ENCODE results near the gene MEI1.

DNA sequence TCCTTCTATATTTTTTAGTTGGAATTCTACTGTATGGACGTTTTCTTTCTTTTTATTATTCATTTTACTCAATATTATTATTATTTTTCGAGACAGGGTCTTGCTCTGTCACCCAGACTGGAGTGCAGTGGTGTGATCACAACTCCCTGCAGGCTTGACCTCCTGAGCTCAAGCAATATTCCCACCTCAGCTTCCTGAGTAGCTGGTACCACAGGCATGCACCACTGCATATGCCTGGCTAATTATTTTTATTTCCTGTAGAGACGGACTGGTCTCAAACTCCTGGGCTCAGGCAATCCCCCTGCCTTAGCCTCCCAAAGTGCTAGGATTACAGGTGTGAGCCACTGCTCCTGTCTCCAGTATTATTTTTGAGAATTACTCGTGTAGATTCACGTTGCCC, 67.2 kb downstream of the MEI1 start:
- TF ChIP-seq, protein P1, sequence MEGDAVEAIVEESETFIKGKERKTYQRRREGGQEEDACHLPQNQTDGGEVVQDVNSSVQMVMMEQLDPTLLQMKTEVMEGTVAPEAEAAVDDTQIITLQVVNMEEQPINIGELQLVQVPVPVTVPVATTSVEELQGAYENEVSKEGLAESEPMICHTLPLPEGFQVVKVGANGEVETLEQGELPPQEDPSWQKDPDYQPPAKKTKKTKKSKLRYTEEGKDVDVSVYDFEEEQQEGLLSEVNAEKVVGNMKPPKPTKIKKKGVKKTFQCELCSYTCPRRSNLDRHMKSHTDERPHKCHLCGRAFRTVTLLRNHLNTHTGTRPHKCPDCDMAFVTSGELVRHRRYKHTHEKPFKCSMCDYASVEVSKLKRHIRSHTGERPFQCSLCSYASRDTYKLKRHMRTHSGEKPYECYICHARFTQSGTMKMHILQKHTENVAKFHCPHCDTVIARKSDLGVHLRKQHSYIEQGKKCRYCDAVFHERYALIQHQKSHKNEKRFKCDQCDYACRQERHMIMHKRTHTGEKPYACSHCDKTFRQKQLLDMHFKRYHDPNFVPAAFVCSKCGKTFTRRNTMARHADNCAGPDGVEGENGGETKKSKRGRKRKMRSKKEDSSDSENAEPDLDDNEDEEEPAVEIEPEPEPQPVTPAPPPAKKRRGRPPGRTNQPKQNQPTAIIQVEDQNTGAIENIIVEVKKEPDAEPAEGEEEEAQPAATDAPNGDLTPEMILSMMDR (IDR thresholded peaks at IDR 0.05) = no peak
- no peak for TF ChIP-seq ZFX (IDR thresholded peaks at IDR 0.05; ENCODE audit: borderline replicate concordance)

All from 22Rv1 (cell line).